ENCODE results near the gene TMEM183A.
"Not testable (repeated sequence)": the region's sequence is repeated elsewhere in the genome, so short reads cannot be mapped to it uniquely, and the experiment has no call there.

TMEM183A gene

GRCh38 chr1:203000217-203000944, 6.8 kb upstream of the TMEM183A start:
- TF ChIP-seq CTCF (IDR thresholded peaks at IDR 0.05; ENCODE audit: low read length, missing control alignments), result no peak
- no peak overlapping the region for H3K4me3 ChIP-seq (replicated peaks; ENCODE audit: low read depth, low read length)
- no peak for DNase-seq (ENCODE audit: low read depth)

- DNase-seq (ENCODE audit: low read depth), result no peak
- no peak overlapping the region for H3K4me3 ChIP-seq (replicated peaks; ENCODE audit: low read depth, low read length)
- TF ChIP-seq CTCF (IDR thresholded peaks at IDR 0.05; ENCODE audit: low read length, missing control alignments), result no peak
Observed at GRCh38 chr1:203001986-203002385, 5.2 kb upstream of the TMEM183A start.

- no peak for TF ChIP-seq CTCF (IDR thresholded peaks at IDR 0.05; ENCODE audit: low read length, missing control alignments)
- no peak overlapping the region for H3K4me3 ChIP-seq (replicated peaks; ENCODE audit: low read depth, low read length)
- DNase-seq (ENCODE audit: low read depth), result no peak
Observed at GRCh38 chr1:203002951-203003350, 4.2 kb upstream of the TMEM183A start.

GRCh38 chr1:203005395-203006142, 1.6 kb upstream of the TMEM183A start:
- DNase-seq (ENCODE audit: low read depth); H3K4me3 ChIP-seq (replicated peaks; ENCODE audit: low read depth, low read length): not testable (repeated sequence)

- DNase-seq (ENCODE audit: low read depth), result no peak
- TF ChIP-seq CTCF (IDR thresholded peaks at IDR 0.05; ENCODE audit: low read length, missing control alignments), result no peak
- H3K4me3 ChIP-seq (replicated peaks; ENCODE audit: low read depth, low read length), result no peak overlapping the region
Observed at GRCh38 chr1:203009185-203009584, 2.0 kb downstream of the TMEM183A start.

- no peak overlapping the region for H3K4me3 ChIP-seq (replicated peaks; ENCODE audit: low read depth, low read length)
- no peak for DNase-seq (ENCODE audit: low read depth)
- TF ChIP-seq CTCF (IDR thresholded peaks at IDR 0.05; ENCODE audit: low read length, missing control alignments), result no peak
Observed at GRCh38 chr1:203011582-203011981, 4.4 kb downstream of the TMEM183A start.

- DNase-seq (ENCODE audit: low read depth), result no peak
- no peak overlapping the region for H3K4me3 ChIP-seq (replicated peaks; ENCODE audit: low read depth, low read length)
- TF ChIP-seq CTCF (IDR thresholded peaks at IDR 0.05; ENCODE audit: low read length, missing control alignments), result no peak
Observed at GRCh38 chr1:203017061-203017460, 9.9 kb downstream of the TMEM183A start.
